Loucy (cell line): ENCODE measurements around the gene TDRD1.

Source experiments
- H2AFZ ChIP-seq: fragments of 200-600 bp; sonication (generic); 2 replicates; pipeline ENCODE4 v1.6.0; 2016; ENCODE audit warnings: antibody characterized with exemption, mild to moderate bottlenecking, low read length, moderate library complexity
- H3F3A ChIP-seq: fragments of 200-600 bp; 2 replicates; pipeline ENCODE4 v1.6.0; 2016; ENCODE audit warnings: antibody characterized with exemption, low read depth, mild to moderate bottlenecking
- H3K27me3 ChIP-seq: fragments of 200-600 bp; sonication (generic); 2 replicates; pipeline ENCODE4 v1.6.1; 2014; ENCODE audit warnings: low read length, mild to moderate bottlenecking; ENCODE audit not compliant: insufficient read depth, poor library complexity, severe bottlenecking
- H3K36me3 ChIP-seq: fragments of 200-600 bp; sonication (generic); 2 replicates; pipeline ENCODE4 v1.6.1; 2016; ENCODE audit warnings: low read length; ENCODE audit not compliant: insufficient read depth
- H3K4me1 ChIP-seq: fragments of 200-600 bp; sonication (generic); 2 replicates; pipeline ENCODE4 v1.5.1; 2014; ENCODE audit warnings: low read length, mild to moderate bottlenecking; ENCODE audit not compliant: insufficient read depth, poor library complexity, severe bottlenecking
- H3K4me2 ChIP-seq: fragments of 200-600 bp; sonication (generic); 2 replicates; pipeline ENCODE4 v1.6.0; 2014; ENCODE audit warnings: antibody characterized with exemption, low read length, low read depth, mild to moderate bottlenecking; ENCODE audit not compliant: poor library complexity, severe bottlenecking
- H3K4me3 ChIP-seq: fragments of 200-600 bp; sonication (generic); 2 replicates; pipeline ENCODE4 v1.5.1; 2014; ENCODE audit warnings: low read length, mild to moderate bottlenecking, mixed read lengths; ENCODE audit not compliant: poor library complexity, severe bottlenecking
- H3K79me2 ChIP-seq: fragments of 200-600 bp; sonication (generic); 2 replicates; pipeline ENCODE4 v1.6.1; 2014; ENCODE audit warnings: low read length; ENCODE audit not compliant: insufficient read depth
- H3K9ac ChIP-seq: fragments of 200-600 bp; sonication (generic); 2 replicates; pipeline ENCODE4 v1.6.0; 2014; ENCODE audit warnings: mild to moderate bottlenecking, low read depth, low read length, moderate library complexity; ENCODE audit not compliant: poor library complexity, severe bottlenecking
- H3K9me2 ChIP-seq: fragments of 200-600 bp; sonication (generic); replicated peaks from 2 replicates; pipeline ENCODE4 v1.6.1; 2016; ENCODE audit warnings: low read depth, low read length, mixed read lengths
- H3K9me3 ChIP-seq: fragments of 200-600 bp; sonication (generic); 2 replicates; pipeline ENCODE4 v1.6.1; 2014; ENCODE audit warnings: mild to moderate bottlenecking, antibody characterized with exemption, low read length, low read depth; ENCODE audit not compliant: insufficient read depth
- H4K20me1 ChIP-seq: fragments of 200-600 bp; sonication (generic); 2 replicates; pipeline ENCODE4 v1.6.0; 2014; ENCODE audit warnings: antibody characterized with exemption, low read length, mild to moderate bottlenecking; ENCODE audit not compliant: insufficient read depth, poor library complexity, severe bottlenecking
- CTCF ChIP-seq: fragments of 200-600 bp; sonication (generic); conservative IDR thresholded peaks from 2 replicates; pipeline ENCODE4 v1.5.1; 2014; ENCODE audit warnings: mild to moderate bottlenecking, antibody characterized with exemption, low read length
- EZH2phosphoT487 ChIP-seq: fragments of 200-600 bp; IDR thresholded peaks from 2 replicates; pipeline ENCODE4 v1.6.1; 2018; ENCODE audit warnings: antibody characterized with exemption, mild to moderate bottlenecking, moderate library complexity, borderline replicate concordance

The TDRD1 gene

GRCh38 chr10:114215033-114215432, 35.9 kb downstream of the TDRD1 start:
- H3K9me2 ChIP-seq, result no peaks in the 10 kb centered on the region
- H3F3A ChIP-seq, result no peaks in the 10 kb centered on the region
- H3K4me1 ChIP-seq, result no peaks in the 10 kb centered on the region
- TF ChIP-seq EZH2phosphoT487 (no peak), CTCF (no peak)
- no peaks in the 10 kb centered on the region for H3K9me3 ChIP-seq
- no peak overlapping the region for H3K4me2 ChIP-seq
- H3K36me3 ChIP-seq, result no peaks in the 10 kb centered on the region
- H3K4me3 ChIP-seq, result no peak overlapping the region
- H3K27me3 ChIP-seq, result peaks cover 3% of the 10 kb centered on the region
- no peak overlapping the region for H2AFZ ChIP-seq
- no peak overlapping the region for H3K9ac ChIP-seq
- no peaks in the 10 kb centered on the region for H4K20me1 ChIP-seq
- H3K79me2 ChIP-seq, result no peaks in the 10 kb centered on the region

GRCh38 chr10:114220281-114220680, 41.1 kb downstream of the TDRD1 start:
- no peaks in the 10 kb centered on the region for H3K9me2 ChIP-seq
- no peak overlapping the region for H3K4me3 ChIP-seq
- H3K4me2 ChIP-seq, result no peak overlapping the region
- H3K79me2 ChIP-seq, result no peaks in the 10 kb centered on the region
- H3K9me3 ChIP-seq, result no peaks in the 10 kb centered on the region
- no peaks in the 10 kb centered on the region for H3F3A ChIP-seq
- H3K36me3 ChIP-seq, result no peaks in the 10 kb centered on the region
- no peaks in the 10 kb centered on the region for H3K4me1 ChIP-seq
- no peaks in the 10 kb centered on the region for H4K20me1 ChIP-seq
- no peak for TF ChIP-seq CTCF
- H3K27me3 ChIP-seq, result no peaks in the 10 kb centered on the region
- peak overlapping the region; percentile 3; the same call in 1 of the 2 replicates for H2AFZ ChIP-seq
- no peak overlapping the region for H3K9ac ChIP-seq

- no peaks in the 10 kb centered on the region for H3K9me2 ChIP-seq
- H3K9ac ChIP-seq, result no peak overlapping the region
- H3K79me2 ChIP-seq, result no peaks in the 10 kb centered on the region
- H3K4me1 ChIP-seq, result no peaks in the 10 kb centered on the region
- no peak overlapping the region for H3K4me3 ChIP-seq
- no peaks in the 10 kb centered on the region for H4K20me1 ChIP-seq
- H3K36me3 ChIP-seq, result no peaks in the 10 kb centered on the region
- no peak for TF ChIP-seq EZH2phosphoT487
- TF ChIP-seq CTCF, result no peak
- no peaks in the 10 kb centered on the region for H3K27me3 ChIP-seq
- H2AFZ ChIP-seq, result no peak overlapping the region
- H3K4me2 ChIP-seq, result no peak overlapping the region
- no peaks in the 10 kb centered on the region for H3K9me3 ChIP-seq
- no peaks in the 10 kb centered on the region for H3F3A ChIP-seq
Observed at GRCh38 chr10:114221235-114221634, 42.1 kb downstream of the TDRD1 start.
